ENCODE measurements around the gene RCBTB1.

Gene RCBTB1

GRCh38 chr13:49549289-49549688 lies 36.1 kb downstream of the RCBTB1 start:
- no peak overlapping the region for H3K27ac ChIP-seq
- TF ChIP-seq ZFX (IDR thresholded peaks at IDR 0.05) (no peak), CTCF (conservative IDR thresholded peaks at IDR 0.05) (peak; percentile 24)

- TF ChIP-seq CTCF (conservative IDR thresholded peaks at IDR 0.05): no peak
- TF ChIP-seq ZFX (IDR thresholded peaks at IDR 0.05): no peak
- H3K27ac ChIP-seq: no peak overlapping the region
Measured at GRCh38 chr13:49546561-49546960, 38.8 kb downstream of the RCBTB1 start.

- TF ChIP-seq ZFX (IDR thresholded peaks at IDR 0.05) (no peak), CTCF (conservative IDR thresholded peaks at IDR 0.05) (no peak)
- no peak overlapping the region for H3K27ac ChIP-seq
Measured at GRCh38 chr13:49545661-49546060, 39.7 kb downstream of the RCBTB1 start.

- no peak for TF ChIP-seq ZFX (IDR thresholded peaks at IDR 0.05)
- no peak for TF ChIP-seq CTCF (conservative IDR thresholded peaks at IDR 0.05)
- no peak overlapping the region for H3K27ac ChIP-seq
Measured at GRCh38 chr13:49543656-49544055, 41.7 kb downstream of the RCBTB1 start.

GRCh38 chr13:49540552-49540951 lies 44.8 kb downstream of the RCBTB1 start:
- TF ChIP-seq ZFX (IDR thresholded peaks at IDR 0.05) (no peak), CTCF (conservative IDR thresholded peaks at IDR 0.05) (no peak)
- no peak overlapping the region for H3K27ac ChIP-seq

GRCh38 chr13:49539746-49540145 lies 45.6 kb downstream of the RCBTB1 start:
- TF ChIP-seq CTCF (conservative IDR thresholded peaks at IDR 0.05) (no peak), ZFX (IDR thresholded peaks at IDR 0.05) (no peak)
- no peak overlapping the region for H3K27ac ChIP-seq

- H3K27ac ChIP-seq: no peak overlapping the region
- TF ChIP-seq ZFX (IDR thresholded peaks at IDR 0.05): no peak
- no peak for TF ChIP-seq CTCF (conservative IDR thresholded peaks at IDR 0.05)
Measured at GRCh38 chr13:49539313-49539712, 46.0 kb downstream of the RCBTB1 start.

Data from C4-2B (cell line).